ENCODE measurements around the gene TMEM184A.
"Not testable (repeated sequence)": the region's sequence is repeated elsewhere in the genome, so short reads cannot be mapped to it uniquely, and the experiment has no call there.

Gene TMEM184A

GRCh38 chr7:1520539-1521234 lies 35.3 kb downstream of the TMEM184A start:
- DNase-seq, result no peak

GRCh38 chr7:1519322-1519922 lies 36.6 kb downstream of the TMEM184A start:
- DNase-seq, result not testable (repeated sequence)

- no peak for DNase-seq
Measured at GRCh38 chr7:1516586-1517251, 39.3 kb downstream of the TMEM184A start.

DNA sequence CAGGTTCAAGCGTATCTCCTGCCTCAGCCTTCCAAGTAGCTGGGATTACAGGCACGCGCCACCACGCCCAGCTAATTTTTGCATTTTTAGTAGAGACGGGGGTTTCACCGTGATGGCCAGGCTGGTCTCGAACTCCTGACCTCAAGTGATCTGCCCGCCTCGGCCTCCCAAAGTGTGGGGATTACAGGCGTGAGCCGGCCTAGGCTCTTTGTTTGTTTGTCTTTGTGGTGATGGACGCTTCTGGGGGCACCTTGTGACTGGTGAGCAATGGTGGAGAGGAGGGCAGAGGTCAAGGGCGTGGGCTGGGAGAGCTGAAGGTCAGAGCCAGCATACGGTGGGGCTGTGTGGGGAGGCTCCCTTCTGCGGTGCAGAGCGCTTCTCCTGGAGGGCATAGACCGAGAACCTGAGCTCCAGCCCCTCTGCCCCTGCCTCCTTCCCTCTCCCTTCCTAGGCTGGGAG lies 40.5 kb downstream of the TMEM184A start:
- not testable (repeated sequence) for DNase-seq

GRCh38 chr7:1514995-1515401 lies 41.0 kb downstream of the TMEM184A start:
- no peak for DNase-seq

GRCh38 chr7:1514407-1514806 lies 41.6 kb downstream of the TMEM184A start:
- DNase-seq, result no peak

GRCh38 chr7:1513657-1514095 lies 42.3 kb downstream of the TMEM184A start:
- no peak for DNase-seq

GRCh38 chr7:1512781-1513656 lies 43.0 kb downstream of the TMEM184A start:
- peak; percentile 72 for DNase-seq

GRCh38 chr7:1511444-1512422 lies 44.3 kb downstream of the TMEM184A start:
- no peak for DNase-seq

DNA sequence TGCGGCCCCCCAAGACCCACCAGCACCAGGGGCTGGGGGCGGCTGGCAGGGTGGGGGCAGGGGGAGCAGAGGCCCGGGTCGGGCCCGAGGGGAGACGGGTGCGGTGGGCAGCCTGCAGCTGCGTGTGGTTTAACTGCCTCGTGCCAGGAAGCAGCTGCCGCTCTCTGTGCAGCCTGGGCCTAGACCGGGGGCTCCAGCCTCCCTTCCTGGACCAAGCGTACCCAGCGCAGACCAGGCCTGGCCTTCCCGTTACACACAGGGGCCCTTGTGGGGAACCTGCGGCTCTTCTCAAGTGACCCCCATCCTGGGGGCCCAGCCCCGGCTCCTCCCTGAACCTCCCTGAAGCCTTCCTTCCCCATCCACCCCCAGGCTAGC lies 45.2 kb downstream of the TMEM184A start:
- DNase-seq, result no peak

DNA sequence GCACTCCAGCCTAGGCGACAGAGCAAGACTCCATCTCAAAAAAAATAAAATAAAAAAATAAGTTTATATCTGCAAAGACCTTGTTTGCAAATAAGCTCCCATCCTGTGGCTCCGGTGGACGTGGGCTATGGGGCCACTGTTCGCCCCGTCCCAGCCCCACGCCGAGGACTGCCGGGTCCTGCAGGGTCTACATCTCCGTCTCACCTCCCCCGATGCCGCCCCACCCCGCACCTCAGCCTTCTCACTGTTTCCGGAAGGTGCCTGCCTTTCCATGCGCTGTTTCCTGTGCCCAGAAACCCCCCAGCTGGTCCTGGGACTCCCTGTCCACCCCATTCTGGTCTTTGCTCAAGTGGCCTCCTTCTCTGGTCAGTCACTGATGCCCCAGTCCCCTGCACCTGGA lies 46.8 kb downstream of the TMEM184A start:
- no peak for DNase-seq

DNA sequence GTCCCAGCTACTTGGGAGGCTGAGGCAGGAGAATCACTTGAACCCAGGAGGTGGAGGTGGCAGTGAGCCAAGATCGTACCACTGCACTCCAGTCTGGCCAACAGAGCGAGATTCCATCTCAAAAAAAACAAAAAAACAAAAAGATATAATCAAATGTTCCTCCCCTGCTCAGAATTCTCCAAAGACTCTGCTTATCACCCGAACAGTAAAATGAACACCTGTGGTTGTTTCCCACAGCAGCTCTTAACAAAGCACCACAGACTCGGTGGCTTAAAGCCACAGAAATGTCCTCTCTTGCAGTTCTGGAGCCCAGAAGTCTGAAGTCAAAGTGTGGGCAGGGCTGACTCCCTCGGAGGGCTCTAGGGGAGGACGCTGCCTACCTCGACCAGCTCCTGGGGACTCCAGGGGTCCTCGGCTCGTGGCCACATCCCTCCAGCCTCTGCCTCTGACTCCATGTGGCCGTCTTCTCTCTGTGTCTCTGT lies 47.7 kb downstream of the TMEM184A start:
- no peak for DNase-seq

DNA sequence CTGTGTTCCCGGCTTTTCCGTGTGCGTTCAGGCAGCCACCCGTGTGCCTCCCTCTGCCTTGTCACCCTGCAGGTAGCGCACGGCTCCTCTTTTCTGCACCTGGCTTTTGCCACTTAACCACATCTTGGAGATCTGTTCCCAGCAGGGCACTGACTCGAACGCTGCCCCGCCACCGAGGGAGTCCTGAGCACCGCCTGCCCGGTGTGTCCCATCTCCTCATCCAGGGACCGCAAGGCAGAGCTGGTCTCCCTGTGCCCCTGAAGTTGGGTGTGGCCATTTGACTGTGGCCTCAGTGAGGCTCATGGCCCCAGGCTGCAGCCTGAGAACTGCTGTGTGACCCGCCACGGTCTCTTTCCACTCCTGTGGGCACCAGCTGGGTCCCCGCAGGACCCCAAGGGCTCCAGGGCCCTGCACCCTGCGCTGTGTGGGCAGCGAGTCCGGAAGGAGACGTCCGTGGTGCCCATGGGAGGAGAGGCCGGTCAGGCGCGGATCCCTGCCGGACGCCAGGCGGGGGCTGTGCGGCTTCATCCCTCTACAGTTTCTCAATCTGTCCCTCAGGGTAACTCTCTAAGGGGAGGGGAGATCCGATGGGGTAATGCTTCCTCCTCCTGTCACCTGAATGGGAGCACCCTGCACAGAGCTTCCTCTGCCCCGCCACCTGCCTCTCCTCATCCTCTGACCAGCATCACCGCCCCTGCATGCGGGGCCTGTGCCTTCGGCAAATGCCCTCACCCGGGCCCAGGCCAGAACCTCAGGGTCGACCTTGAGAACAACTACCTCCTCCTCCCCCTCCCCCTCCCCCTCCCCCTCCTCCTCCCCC lies 50.1 kb downstream of the TMEM184A start:
- DNase-seq, result no peak

GRCh38 chr7:1503816-1504775 lies 51.9 kb downstream of the TMEM184A start, which contains the start of gene INTS1:
Gene INTS1 (minus strand): TSS chr7:1504389. CDS start chr7:1503960, 429 bp downstream.
- peak; percentile 89 for DNase-seq

- DNase-seq, result no peak
Measured at GRCh38 chr7:1503390-1503789, 52.6 kb downstream of the TMEM184A start.

DNA sequence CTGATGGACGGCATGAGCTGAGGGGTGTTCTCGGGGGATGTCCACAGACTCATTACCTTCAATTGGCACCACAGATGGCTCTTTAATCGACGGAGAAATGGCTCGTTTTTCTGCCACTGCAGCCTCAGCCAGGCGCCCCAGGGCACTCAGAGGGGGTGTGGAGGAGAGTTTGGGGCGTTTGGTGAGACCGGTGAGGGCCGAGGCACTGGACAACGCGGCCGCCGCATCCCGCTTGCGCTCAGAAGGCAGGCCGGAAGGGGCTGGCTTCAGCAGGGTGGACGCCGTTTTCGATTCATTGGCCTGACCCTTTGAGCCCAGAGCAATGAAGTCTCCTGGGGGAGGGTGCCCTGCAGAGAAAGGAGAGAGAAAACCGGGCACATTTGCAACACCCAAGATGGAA lies 53.2 kb downstream of the TMEM184A start:
- no peak for DNase-seq

GRCh38 chr7:1501487-1502270 lies 54.3 kb downstream of the TMEM184A start:
- no peak for DNase-seq

GRCh38 chr7:1500064-1500807 lies 55.8 kb downstream of the TMEM184A start:
- no peak for DNase-seq
